GM23248 (cell line): ENCODE results near the gene ERLEC1.

Experiments used
- EZH2 ChIP-seq: fragments of 200-600 bp; sonication (generic); IDR thresholded peaks from 2 replicates; pipeline ENCODE4 v1.6.1; 2018; ENCODE audit warnings: antibody characterized with exemption, mild to moderate bottlenecking; ENCODE audit not compliant: insufficient read depth, poor library complexity, severe bottlenecking
- EZH2phosphoT487 ChIP-seq: fragments of 200-600 bp; sonication (generic); IDR thresholded peaks from 2 replicates; pipeline ENCODE4 v1.6.1; 2018; ENCODE audit warnings: antibody characterized with exemption, moderate library complexity, mild to moderate bottlenecking, low read depth; ENCODE audit not compliant: insufficient read depth

DNA sequence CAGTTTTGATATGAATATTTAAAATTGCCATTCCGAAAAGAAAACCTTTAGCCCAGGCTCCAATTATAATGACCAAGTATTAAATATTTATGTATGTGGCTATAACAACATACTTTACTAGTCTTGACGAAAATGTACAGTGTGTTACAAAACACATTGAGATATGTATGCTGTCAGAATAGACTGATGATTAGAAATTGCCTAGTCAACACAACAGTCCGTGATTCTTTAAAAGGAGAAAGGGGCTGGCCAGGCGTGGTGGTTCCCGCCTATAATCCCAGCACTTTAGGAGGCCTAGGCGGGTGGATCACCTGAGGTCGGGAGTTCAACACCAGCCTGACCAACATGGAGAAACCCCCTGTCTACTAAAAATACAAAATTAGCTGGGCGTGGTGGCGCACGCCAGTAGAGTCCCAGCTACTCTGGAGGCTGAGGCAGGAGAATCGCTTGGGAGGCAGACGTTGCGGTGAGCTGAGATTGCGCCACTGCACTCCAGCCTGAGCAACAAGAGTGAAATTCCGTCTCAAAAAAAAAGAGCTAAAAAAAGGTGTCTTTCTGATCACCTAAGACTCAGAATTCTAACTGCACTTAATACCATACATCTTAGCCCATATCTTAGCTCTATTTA is 17.4 kb upstream of the ERLEC1 start:
- TF ChIP-seq EZH2 (no peak), EZH2phosphoT487 (no peak)
